CD4-positive, alpha-beta T cell treated with Interleukin-1 beta for 1 hour (primary cell): ENCODE measurements around the gene FAM171A2.
"Not testable (repeated sequence)": the region's sequence is repeated elsewhere in the genome, so short reads cannot be mapped to it uniquely, and the experiment has no call there.

Experiments
- DNase-seq, 2 donors: peaks; one replicate each; pipeline ENCODE4 v3.0.0-alpha.2; 2020 to 2022

The FAM171A2 gene

DNA sequence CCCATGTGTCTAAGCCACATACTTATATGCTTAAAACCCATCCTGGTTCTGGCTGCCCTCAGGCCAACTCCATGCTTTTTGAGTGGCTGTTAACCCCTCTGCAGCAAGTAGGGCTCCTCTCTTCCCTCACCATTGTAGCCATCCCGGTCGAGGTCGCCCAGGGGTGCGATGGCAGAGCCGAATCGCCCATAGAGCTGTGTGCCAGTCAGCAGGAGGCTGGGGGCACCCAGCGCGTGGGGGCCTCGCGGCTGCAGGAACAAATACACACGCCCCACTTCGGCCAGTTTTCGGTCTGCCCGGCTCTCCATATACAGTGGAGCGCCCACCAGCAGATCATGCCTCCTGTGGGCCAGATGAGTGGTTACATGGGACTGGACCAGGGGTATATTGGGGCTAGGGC, 19.7 kb upstream of the FAM171A2 start:
- no peak for DNase-seq

DNA sequence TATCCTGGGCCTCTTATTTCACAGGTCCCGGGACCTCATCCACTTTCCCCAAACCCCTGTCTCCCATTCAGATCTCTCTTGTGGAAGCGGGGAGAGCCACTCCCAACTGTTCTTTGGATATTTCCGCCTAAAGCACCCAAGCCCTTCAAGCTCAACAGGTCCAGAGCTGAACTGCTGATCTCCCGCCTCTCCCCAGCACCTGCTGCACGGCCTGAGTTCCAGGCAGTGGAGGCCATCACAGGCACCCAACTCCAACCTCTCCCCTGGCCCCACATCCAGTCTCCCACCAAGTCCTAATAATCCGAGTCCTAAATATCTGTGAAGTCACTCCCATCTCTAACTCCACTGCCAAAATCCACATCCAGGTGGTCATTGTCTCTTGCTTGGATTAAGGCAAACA, 19.3 kb upstream of the FAM171A2 start:
- DNase-seq = no peak

- no peak for DNase-seq
Observed at GRCh38 chr17:44381810-44382305, 18.2 kb upstream of the FAM171A2 start.

GRCh38 chr17:44380767-44381166, 17.1 kb upstream of the FAM171A2 start:
- no peak for DNase-seq

- no peak for DNase-seq
Observed at GRCh38 chr17:44379887-44380286, 16.2 kb upstream of the FAM171A2 start.

DNA sequence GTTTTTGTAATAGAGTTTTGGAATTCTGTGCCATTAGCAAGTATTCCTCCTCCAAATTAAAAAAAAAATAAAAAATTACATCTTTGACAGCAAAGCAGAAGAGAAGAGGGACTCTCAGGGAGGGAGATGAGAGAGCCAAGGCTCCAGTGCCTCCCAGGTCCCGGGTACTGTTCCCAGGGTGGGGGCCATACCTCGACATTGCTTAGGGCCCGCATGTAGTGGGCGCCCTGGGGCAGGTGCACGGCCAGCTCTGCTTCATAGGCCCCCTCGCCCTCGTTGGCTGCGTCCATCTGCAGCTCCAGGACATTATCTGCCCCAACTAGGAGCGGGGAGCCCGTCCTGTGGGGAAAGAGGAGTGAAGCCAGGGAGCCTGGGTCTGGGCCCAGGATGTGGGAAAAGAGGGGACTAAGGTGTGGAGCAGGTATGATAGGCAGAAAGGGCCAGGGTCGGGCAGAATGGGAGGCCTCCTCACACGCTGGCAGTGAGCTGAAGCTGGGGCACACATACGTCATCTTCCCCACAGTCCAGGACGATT, 14.6 kb upstream of the FAM171A2 start:
- DNase-seq = no peak

DNA sequence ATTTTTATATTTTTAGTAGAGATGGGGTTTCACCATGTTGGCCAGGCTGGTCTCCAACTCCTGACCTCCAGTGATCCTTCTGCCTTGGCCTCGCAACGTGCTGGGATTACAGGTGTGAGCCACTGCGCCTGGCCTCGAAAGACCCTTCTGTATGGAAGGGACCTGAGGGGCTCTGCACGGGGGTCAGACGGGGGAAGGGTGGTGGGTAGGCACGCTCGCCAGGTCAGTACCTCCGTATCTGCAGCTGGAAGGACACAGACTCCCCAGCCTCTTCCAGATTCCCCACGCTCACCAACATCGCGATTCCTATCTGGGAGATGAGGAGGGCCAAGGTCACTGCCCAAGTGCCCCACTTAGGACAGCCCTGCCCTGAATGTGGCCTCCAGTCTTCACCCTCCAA, 13.1 kb upstream of the FAM171A2 start:
- DNase-seq = no peak

DNA sequence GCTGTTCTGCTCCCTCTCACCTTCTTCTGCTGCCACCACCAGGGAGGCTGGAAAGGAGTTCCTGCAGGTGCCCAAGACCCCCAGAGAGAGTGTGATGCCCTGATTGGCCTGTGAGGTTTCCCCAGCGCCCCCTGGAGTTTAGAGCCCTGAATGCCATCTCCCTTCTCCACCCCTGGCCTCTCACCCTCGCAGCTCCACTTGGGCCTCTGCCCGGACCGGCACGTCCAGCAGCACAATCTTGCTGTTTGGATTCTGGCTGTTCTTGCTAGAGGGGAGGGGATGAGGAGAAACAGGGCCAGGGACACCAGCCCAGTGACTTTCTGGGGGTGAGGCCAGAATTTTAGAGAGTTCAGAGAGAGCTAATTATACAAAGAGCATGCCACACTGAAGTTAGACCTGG, 12.5 kb upstream of the FAM171A2 start:
- DNase-seq = no peak

GRCh38 chr17:44375196-44376017, 11.8 kb upstream of the FAM171A2 start:
- no peak for DNase-seq

DNA sequence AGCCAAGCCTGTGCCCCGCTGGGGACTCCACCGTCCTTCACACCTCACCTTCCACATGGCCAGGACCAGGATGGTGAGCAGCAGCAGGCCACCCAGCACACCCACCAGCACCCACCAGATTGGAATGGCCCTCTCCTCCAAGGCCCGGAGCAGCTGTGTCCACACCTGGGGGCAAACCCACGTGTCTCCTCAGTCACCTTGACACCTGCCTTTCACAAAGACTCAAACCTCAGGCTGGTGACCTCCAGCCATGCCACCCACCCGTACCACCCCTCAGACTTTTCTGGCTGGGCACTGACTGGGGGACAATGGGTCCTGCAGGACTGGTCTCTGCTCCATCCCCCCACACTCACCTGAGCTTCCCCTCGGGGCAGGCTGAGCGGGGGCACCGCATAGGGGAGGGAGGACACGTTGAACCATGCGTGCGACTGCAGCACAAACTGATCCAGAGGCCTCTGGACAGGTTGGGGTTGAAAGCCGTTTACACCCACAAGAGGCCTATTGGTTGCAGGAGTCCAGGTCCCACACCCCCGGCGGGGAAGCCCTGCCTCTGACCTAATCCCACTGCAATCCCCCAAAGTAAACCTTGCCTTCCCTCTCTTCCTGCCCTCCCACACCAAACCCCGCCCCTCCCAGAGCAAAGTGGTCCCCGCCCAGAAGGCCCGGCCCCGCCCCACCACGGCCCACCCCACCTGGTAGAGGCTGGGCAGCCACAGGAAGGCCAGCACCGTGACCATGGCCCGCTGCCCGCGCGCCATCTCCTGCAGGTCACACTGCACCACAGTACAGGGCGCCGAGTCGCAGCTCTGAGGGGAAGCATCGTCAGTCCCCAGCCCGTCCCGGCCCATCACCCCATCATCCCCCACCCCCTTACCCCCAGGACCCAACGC, 10.9 kb upstream of the FAM171A2 start:
- DNase-seq = no peak

DNA sequence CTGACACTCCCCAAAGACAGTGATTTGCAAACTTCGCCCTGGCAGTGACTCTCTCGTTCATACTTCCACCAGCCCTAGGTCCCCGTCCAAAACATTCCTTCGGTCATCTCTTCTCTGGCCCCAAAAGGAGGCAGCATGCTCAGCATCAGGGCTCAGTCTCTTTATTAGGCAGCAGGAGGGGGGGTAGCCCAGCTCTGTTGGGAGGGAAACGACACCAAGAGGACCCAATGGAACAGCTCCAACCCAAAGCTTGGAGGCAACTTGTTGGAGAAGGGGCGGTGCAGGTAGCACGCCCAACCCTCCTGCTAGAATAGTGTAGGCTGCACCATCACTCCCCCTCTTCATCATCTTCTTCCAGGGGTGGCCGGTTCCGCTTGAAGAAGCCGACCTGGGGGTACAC, 8.4 kb upstream of the FAM171A2 start:
- no peak for DNase-seq

GRCh38 chr17:44369414-44370023, 5.9 kb upstream of the FAM171A2 start:
- DNase-seq = peak in 1 of 2 donors; percentile 28

- DNase-seq = not testable (repeated sequence)
Observed at GRCh38 chr17:44368391-44369243, 5.0 kb upstream of the FAM171A2 start.

- no peak for DNase-seq
Observed at GRCh38 chr17:44367231-44367979, 3.8 kb upstream of the FAM171A2 start.

DNA sequence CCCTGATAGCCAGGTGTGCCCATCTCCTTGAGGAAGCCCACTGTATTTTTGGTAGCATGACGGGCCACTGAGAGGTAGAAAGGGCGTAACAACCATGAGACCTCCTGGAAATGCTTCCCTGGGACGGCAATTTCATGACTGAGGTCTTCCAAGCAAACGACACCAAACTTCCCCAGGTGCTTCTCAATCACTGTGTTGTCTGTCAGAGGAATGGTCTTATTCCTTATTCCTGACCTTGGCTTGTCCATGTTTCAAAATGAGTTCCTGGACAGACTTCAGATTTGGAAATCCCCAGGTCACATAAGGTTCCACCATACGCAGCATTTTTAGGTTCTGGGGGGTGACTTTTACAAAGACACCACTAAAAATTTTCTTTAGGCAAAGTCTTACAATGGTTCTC, 1.4 kb upstream of the FAM171A2 start:
- not testable (repeated sequence) for DNase-seq

DNA sequence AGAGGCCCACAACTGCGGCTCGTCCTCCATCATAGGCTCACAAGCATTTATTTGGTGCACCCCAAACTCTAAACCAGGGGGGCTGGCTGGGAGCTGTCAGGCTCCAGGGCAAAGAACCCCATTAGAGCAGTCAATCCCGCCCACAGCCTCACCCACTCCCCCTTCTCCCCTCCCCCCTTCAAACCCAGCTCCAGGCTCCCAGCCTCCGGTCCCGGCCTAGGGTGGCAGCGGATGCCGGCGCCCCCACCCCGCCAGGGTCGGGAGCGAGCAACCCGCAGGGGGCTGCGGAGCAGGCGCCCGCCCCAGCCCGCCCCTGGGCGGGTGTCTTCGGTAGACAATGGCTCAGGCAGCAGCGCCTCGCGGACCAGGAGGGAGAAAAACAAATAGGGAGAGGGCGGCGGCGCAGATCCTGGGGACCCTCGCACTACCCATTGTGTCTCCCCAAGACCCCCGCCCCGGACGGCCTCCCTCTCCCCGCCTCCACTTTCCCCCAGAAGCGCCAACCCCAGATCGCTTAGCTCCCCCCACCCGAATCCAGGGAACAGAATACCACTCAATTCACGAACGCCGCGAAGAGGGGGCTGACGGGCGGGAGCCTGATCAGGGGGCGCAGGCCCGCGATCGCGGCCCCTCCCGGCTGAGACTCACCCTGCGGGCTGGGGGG, 572 bp downstream of the FAM171A2 start:
- DNase-seq = no peak

DNA sequence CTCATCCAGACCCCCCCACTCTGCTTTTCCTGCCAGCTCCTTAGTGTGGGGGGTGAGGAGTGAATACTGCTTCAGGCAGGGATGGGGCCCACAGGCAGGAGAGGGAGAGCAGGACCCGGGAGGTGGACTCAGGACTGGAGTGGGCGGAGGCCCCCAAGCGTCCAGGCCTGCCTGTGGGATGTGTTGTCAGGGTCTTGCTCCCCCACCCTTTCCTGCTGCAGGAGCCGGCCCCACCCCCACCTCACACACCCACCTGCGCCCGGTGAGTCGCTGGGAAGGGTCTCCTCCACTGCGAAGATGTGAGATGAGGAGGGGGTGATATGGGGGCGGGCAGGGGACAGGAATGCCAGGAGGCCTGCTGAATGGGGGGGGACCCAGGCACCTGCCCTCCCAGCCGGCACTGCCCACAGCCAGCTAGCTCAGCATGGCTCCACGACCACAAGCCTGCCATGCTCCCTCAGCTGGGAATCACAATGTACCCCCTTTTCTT, 1.1 kb downstream of the FAM171A2 start:
- DNase-seq = no peak

DNA sequence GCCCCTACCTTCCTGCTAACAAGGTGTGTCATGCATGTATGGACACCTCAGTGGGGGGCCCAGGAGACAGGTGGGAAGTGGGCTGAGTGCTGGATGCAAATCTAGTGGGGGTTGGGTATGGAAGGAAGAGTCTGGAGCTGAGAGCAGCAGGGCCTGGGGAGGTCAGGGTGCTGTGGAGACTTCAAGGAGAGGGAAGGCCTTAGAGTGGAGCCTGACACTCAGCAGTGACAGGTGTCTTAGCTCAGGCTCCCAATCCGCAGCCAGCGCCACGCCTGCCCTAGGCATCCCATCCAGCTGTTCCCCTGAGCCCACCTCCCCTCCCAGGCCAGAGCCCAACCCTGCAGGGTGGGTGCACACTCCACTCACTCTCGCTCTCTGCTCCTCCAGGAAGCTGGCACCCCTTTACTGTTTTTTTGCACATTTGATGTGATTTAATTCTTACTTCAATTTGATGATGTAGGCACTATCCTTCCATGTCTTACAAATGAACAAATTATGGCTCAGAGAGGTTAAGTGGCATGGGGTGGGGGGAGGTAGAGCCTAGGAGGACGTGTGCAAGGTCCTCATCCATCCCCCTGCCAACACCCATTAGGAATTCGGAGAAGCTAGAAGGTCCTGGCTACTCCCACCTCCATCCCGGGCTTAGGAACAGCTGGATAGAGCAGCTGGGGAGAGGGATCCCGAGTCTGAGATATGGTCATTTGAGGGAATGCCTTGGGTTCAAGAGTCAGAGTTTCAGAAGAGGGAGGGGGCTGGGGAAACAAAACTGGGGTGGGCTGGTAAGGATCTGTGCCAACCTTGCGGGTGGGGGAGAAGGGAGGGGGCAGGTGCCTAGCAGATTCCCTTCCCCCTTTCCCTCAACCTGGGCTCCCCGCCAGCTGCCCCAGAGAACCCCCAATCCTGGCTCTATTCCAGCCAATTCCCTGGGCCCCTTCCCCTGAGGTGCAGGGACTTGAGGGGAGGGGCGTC, 2.1 kb downstream of the FAM171A2 start:
- DNase-seq = no peak

- DNase-seq = no peak
Observed at GRCh38 chr17:44360826-44361225, 2.8 kb downstream of the FAM171A2 start.
